OCI-LY1 (cell line): Measurements from ENCODE around the gene FOXP3.

Experiments used
- CTCF ChIP-seq: fragments of 200-600 bp; sonication (generic), shearing (Covaris generic); IDR thresholded peaks from 2 replicates; pipeline ENCODE4 v1.5.1; 2017; ENCODE audit warnings: mild to moderate bottlenecking, antibody characterized with exemption, low read length, moderate library complexity, mixed read lengths
- EZH2 ChIP-seq: fragments of 200-600 bp; sonication (generic), shearing (Covaris generic); IDR thresholded peaks from 2 replicates; pipeline ENCODE4 v1.8.0; 2017; ENCODE audit warnings: borderline replicate concordance, mixed run types, mild to moderate bottlenecking, antibody characterized with exemption, low read length, moderate library complexity, mixed read lengths

- no peak for TF ChIP-seq CTCF
- TF ChIP-seq EZH2, result no peak
These were observed 38.8 kb upstream of the FOXP3 start, which contains the start of gene GAGE10 for GRCh38 chrX:49303346-49303745.
